HG02852 (cell line): Measurements from ENCODE around the gene WSCD2.

Source experiments
- ATAC-seq: cut with Tn5 transposase; IDR thresholded peaks from one replicate; pipeline ENCODE4 v1.9.1; 2021; ENCODE audit warnings: mild to moderate bottlenecking, moderate library complexity; ENCODE audit not compliant: unreplicated experiment

WSCD2 gene

DNA sequence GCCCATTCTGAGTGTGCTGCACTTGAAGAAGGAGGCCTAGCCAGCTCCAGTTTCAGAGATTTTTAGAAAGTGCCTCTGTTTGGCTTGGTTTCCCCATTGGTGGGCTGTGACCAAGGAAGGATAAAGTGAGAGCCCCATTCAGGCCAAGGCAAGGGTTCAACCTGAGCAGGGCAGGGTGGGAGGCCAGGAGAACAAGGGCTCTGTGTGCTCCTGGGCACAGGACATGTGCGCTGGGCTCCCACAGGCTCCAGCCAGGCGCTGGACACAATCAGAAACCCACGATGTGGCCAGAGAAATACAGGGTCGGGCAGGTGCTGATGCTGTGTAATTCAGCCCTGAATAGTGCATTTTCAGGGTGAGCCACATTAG, 23.1 kb downstream of the WSCD2 start:
- no peak for ATAC-seq

DNA sequence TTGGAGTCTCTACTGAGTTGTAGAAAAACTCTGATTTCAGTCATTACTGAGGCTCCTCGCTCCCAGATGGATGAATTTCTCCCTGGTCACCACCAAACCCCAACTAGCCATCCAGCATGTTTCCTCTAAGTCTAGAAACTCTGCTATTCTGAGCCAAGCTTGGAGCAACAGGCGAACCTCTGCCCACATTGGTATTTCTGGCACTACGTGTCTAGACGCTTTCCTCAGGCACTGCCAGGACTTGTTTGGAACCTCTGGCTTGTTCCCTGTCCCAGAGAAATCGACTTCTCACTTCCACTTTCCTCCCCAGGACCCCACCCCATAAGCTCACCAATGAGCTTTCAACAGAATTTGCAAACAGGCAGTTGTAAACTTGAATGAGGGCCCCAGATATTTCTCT, 27.6 kb downstream of the WSCD2 start:
- ATAC-seq: no peak

GRCh38 chr12:108157870-108158459, 28.9 kb downstream of the WSCD2 start:
- no peak for ATAC-seq

- no peak for ATAC-seq
Observed at GRCh38 chr12:108162207-108162606, 33.1 kb downstream of the WSCD2 start.

- ATAC-seq: no peak
Observed at GRCh38 chr12:108166505-108166904, 37.4 kb downstream of the WSCD2 start.

GRCh38 chr12:108167974-108168373, 38.9 kb downstream of the WSCD2 start:
- ATAC-seq: no peak

GRCh38 chr12:108169708-108170107, 40.6 kb downstream of the WSCD2 start:
- ATAC-seq: no peak

DNA sequence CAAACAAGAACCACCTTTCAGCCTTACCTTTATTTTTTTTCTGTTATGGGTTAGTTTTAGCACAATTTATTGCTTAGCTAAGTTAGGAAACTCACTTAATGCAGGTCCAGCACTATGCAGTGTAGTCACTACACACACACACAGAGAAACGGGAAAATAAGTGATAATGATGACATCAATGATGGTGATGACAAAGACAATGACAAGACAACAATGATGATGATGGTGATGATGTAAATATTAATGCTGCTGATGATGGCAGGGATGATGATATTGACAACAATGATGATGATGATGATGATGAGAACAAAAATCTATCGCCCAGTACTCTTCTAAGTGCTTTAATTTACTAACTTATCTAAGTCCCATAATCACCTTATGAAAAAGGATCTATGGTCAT, 41.1 kb downstream of the WSCD2 start:
- ATAC-seq: no peak

- no peak for ATAC-seq
Observed at GRCh38 chr12:108172033-108172432, 42.9 kb downstream of the WSCD2 start.

DNA sequence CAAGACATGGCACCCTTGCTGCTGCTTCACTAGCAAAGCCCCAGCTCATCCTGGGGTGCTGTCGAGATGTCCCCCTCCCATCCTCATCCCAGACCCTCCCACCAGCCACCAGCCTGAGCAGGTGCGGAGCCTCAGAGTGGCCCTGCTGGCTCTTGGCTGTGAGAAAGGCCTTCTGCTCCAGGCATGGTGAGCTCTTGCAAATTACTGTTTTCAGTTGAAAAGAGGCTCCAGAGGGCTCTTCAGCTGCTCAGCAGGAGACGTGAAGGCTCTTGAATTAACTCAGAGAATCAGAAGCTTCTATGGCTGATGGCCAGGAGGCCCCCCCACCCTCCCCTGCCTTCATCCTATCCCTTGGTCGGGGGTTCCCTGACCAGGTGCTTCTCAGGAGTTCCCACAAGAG, 44.1 kb downstream of the WSCD2 start:
- no peak for ATAC-seq

DNA sequence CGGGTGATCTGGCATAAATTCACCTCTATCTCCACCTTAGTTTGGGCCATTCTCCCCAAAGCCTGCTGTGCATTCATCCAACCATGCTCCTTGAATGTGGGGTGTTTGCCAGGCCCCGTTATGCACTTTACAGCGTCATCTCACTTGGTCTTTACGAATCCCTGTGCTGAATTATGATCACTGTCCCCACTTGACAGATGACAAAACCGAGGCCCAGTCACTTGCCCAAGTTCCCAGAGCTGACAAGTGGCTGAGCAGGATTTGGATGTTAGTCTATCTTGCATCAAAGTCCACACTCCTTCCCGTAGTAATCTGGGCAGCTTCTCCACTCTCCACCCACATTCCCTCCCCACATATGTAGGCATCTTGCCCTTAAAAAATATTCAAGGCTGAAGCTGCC, 44.8 kb downstream of the WSCD2 start:
- ATAC-seq: no peak

DNA sequence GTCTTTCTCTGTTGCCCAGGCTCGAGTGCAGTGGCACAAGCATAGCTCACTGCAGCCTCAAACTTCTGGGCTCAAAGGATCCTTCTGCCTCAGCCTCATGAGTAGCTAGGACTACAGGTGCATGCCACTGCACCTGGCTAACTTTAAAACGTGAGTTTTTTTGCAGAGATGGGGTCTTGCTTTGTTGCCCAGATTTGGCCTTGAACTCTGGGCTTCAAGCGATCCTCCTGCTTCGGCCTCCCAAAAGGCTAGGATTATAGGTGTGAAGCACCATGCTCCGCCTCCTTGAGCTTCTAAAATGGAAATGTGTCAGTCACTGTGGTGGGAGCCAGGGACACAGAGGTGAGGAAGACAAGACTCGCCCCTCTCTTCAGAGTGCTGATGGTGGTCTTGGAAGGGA, 45.6 kb downstream of the WSCD2 start:
- no peak for ATAC-seq

GRCh38 chr12:108175310-108175709, 46.2 kb downstream of the WSCD2 start:
- ATAC-seq: no peak

- no peak for ATAC-seq
Observed at GRCh38 chr12:108176292-108176691, 47.2 kb downstream of the WSCD2 start.

- ATAC-seq: no peak
Observed at GRCh38 chr12:108177131-108177530, 48.0 kb downstream of the WSCD2 start.

GRCh38 chr12:108179305-108179704, 50.2 kb downstream of the WSCD2 start:
- ATAC-seq: no peak

GRCh38 chr12:108180255-108181094, 51.4 kb downstream of the WSCD2 start:
- peak; percentile 51 for ATAC-seq

DNA sequence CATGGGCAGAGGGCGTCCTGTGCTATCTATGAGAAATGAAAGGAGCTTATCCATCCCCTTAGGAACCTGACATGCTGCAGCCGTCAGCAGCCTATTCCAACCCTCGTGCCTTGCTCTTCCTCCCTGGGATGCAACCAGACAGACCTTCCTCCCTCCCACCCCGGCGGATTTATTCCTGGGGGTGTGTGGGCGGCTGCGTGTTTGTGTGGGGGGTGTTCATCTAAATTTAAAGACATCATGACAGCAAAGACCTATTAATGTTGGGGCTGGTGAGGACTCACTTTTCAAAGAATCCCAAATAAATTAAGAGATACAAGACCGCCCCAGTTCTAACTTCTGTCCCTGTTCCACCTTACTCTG, 52.0 kb downstream of the WSCD2 start:
- ATAC-seq: no peak

DNA sequence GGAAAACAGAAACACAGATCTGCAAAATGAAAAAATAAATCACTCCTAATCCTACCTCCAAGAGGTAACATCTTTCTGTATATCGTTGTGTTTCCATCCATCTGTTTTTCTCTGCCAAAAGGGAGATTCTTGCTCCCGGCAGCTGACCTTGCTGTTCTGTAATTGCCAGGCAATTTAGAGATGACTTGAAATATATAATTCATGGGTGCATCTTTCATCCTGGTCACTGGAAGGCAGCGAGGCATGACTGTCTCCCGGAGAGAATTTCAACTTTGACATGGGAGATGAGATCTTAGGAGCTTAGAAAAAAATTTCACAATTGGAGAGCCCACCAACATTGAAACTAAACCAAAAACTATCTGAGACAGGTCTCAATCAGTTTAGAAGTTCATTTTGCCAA, 53.0 kb downstream of the WSCD2 start:
- ATAC-seq: no peak

DNA sequence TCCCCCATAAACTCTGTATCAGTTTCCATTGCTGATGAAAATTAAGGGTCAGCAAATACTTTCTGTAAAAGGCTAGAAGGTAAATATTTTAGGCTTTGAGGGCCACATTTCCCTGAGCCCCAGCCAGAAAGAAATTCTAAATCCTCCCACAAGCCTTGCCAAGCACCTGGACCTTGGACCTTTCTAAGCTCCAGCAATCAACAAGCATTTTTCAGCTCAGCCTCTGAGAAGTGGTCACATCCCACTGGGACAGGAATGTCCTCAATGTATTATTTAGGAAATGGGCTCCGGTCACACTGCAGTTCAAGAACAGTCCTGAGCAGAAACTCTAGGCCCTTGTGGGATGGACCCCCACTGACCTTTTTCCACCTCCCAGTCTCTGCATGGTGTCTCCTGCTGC, 55.9 kb downstream of the WSCD2 start:
- no peak for ATAC-seq

- ATAC-seq: no peak
Observed at GRCh38 chr12:108187831-108188230, 58.7 kb downstream of the WSCD2 start.

GRCh38 chr12:108190529-108190928, 61.4 kb downstream of the WSCD2 start:
- ATAC-seq: no peak

- ATAC-seq: no peak
Observed at GRCh38 chr12:108191086-108191485, 62.0 kb downstream of the WSCD2 start.
